ENCODE data around the gene STRN3. TPM values are rescaled to one million over a fixed set of nuclear protein-coding genes. Genes with fewer than 3 reads are reported as not detected.

Gene STRN3
- total and polyA plus RNA-seq, 2 of the 8 experiments (the other 6 are each of a cell fraction or from before 2014, with no cell fraction given) = 8.7 to 38.1 TPM

DNA sequence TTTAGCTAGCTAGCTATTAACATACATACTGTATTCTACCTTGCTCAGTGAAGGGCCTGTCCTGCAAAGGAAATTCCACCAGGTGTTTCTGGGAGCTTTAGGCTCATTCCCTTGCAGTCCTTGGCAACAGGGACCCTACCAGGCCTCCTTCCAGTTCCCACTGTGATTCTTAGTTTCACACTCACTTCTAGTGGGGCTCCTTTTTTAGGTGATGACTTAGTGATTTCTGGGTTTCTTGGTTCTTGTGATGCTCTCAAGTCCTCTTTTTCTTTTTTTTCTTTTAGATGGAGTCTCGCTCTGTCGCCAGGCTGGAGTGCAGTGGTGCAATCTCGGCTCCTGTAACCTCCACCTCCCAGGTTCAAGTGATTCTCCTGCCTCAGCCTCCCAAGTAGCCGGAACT is 10.4 kb upstream of the STRN3 start (continued):
- TF ChIP-seq, protein P1, sequence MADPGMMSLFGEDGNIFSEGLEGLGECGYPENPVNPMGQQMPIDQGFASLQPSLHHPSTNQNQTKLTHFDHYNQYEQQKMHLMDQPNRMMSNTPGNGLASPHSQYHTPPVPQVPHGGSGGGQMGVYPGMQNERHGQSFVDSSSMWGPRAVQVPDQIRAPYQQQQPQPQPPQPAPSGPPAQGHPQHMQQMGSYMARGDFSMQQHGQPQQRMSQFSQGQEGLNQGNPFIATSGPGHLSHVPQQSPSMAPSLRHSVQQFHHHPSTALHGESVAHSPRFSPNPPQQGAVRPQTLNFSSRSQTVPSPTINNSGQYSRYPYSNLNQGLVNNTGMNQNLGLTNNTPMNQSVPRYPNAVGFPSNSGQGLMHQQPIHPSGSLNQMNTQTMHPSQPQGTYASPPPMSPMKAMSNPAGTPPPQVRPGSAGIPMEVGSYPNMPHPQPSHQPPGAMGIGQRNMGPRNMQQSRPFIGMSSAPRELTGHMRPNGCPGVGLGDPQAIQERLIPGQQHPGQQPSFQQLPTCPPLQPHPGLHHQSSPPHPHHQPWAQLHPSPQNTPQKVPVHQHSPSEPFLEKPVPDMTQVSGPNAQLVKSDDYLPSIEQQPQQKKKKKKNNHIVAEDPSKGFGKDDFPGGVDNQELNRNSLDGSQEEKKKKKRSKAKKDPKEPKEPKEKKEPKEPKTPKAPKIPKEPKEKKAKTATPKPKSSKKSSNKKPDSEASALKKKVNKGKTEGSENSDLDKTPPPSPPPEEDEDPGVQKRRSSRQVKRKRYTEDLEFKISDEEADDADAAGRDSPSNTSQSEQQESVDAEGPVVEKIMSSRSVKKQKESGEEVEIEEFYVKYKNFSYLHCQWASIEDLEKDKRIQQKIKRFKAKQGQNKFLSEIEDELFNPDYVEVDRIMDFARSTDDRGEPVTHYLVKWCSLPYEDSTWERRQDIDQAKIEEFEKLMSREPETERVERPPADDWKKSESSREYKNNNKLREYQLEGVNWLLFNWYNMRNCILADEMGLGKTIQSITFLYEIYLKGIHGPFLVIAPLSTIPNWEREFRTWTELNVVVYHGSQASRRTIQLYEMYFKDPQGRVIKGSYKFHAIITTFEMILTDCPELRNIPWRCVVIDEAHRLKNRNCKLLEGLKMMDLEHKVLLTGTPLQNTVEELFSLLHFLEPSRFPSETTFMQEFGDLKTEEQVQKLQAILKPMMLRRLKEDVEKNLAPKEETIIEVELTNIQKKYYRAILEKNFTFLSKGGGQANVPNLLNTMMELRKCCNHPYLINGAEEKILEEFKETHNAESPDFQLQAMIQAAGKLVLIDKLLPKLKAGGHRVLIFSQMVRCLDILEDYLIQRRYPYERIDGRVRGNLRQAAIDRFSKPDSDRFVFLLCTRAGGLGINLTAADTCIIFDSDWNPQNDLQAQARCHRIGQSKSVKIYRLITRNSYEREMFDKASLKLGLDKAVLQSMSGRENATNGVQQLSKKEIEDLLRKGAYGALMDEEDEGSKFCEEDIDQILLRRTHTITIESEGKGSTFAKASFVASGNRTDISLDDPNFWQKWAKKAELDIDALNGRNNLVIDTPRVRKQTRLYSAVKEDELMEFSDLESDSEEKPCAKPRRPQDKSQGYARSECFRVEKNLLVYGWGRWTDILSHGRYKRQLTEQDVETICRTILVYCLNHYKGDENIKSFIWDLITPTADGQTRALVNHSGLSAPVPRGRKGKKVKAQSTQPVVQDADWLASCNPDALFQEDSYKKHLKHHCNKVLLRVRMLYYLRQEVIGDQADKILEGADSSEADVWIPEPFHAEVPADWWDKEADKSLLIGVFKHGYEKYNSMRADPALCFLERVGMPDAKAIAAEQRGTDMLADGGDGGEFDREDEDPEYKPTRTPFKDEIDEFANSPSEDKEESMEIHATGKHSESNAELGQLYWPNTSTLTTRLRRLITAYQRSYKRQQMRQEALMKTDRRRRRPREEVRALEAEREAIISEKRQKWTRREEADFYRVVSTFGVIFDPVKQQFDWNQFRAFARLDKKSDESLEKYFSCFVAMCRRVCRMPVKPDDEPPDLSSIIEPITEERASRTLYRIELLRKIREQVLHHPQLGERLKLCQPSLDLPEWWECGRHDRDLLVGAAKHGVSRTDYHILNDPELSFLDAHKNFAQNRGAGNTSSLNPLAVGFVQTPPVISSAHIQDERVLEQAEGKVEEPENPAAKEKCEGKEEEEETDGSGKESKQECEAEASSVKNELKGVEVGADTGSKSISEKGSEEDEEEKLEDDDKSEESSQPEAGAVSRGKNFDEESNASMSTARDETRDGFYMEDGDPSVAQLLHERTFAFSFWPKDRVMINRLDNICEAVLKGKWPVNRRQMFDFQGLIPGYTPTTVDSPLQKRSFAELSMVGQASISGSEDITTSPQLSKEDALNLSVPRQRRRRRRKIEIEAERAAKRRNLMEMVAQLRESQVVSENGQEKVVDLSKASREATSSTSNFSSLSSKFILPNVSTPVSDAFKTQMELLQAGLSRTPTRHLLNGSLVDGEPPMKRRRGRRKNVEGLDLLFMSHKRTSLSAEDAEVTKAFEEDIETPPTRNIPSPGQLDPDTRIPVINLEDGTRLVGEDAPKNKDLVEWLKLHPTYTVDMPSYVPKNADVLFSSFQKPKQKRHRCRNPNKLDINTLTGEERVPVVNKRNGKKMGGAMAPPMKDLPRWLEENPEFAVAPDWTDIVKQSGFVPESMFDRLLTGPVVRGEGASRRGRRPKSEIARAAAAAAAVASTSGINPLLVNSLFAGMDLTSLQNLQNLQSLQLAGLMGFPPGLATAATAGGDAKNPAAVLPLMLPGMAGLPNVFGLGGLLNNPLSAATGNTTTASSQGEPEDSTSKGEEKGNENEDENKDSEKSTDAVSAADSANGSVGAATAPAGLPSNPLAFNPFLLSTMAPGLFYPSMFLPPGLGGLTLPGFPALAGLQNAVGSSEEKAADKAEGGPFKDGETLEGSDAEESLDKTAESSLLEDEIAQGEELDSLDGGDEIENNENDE (IDR thresholded peaks at IDR 0.05; ENCODE audit: insufficient replicate concordance, low read length) = no peak
- TF ChIP-seq JUND (IDR thresholded peaks at IDR 0.05; ENCODE audit: low read length) = no peak
- no peak for TF ChIP-seq CREB1 (IDR thresholded peaks at IDR 0.05)
- no peak for TF ChIP-seq SAP30 (IDR thresholded peaks at IDR 0.05; ENCODE audit: insufficient read depth, insufficient replicate concordance, low read length)
- no peak for TF ChIP-seq BACH1 (IDR thresholded peaks at IDR 0.05; ENCODE audit: low read length)
- TF ChIP-seq CHD1 (IDR thresholded peaks at IDR 0.05; ENCODE audit: low read depth, low read length) = no peak
- TF ChIP-seq MAFK (IDR thresholded peaks at IDR 0.05; ENCODE audit: low read depth, low read length) = no peak
- no peak for TF ChIP-seq YY1 (IDR thresholded peaks at IDR 0.05; ENCODE audit: low read depth, low read length)
- TF ChIP-seq SIX5 (IDR thresholded peaks at IDR 0.05; ENCODE audit: low read depth, low read length) = no peak
- no peak for TF ChIP-seq CEBPB (IDR thresholded peaks at IDR 0.05; ENCODE audit: low read depth, low read length)
- no peak for TF ChIP-seq SIN3A (conservative IDR thresholded peaks at IDR 0.05 in 1 of 2, IDR thresholded peaks at IDR 0.05 in 1 of 2; ENCODE audit: low read depth in 1 of 2, low read length in 2 of 2)
- TF ChIP-seq POU5F1 (IDR thresholded peaks at IDR 0.05; ENCODE audit: low read depth, low read length) = no peak
- no peak for TF ChIP-seq TAF7 (optimal IDR thresholded peaks at IDR 0.05; ENCODE audit: borderline replicate concordance, low read depth, low read length)
- no peak for TF ChIP-seq SIRT6 (IDR thresholded peaks at IDR 0.05; ENCODE audit: low read length)

Measured in H1 (cell line).